Measurements from ENCODE around the gene PCDHGA2.

GRCh38 chr5:141356950-141357349 lies 18.4 kb downstream of the PCDHGA2 start:
- TF ChIP-seq EZH2 (IDR thresholded peaks at IDR 0.05; ENCODE audit: insufficient read depth, poor library complexity, severe bottlenecking): no peak
- no peak for TF ChIP-seq EZH2phosphoT487 (IDR thresholded peaks at IDR 0.05; ENCODE audit: insufficient read depth, low read depth)

Measured in GM23248 (cell line).